HG02642 (cell line): ENCODE results near the gene SNX30.
A peak's percentile ranks its signal among the peaks of the same experiment; 100 is the strongest.

Experiments used
- ATAC-seq: cut with Tn5 transposase; IDR thresholded peaks from one replicate; pipeline ENCODE4 v1.9.1; 2021; ENCODE audit warnings: mild to moderate bottlenecking; ENCODE audit not compliant: unreplicated experiment, poor library complexity

The SNX30 gene

GRCh38 chr9:112852741-112853504 is 102.4 kb downstream of the SNX30 start:
- no peak for ATAC-seq

GRCh38 chr9:112853882-112854585 is 103.5 kb downstream of the SNX30 start:
- no peak for ATAC-seq

GRCh38 chr9:112854657-112855056 is 104.1 kb downstream of the SNX30 start:
- no peak for ATAC-seq

- no peak for ATAC-seq
These were observed 105.6 kb downstream of the SNX30 start for GRCh38 chr9:112856200-112856599.

GRCh38 chr9:112856843-112857242 is 106.3 kb downstream of the SNX30 start:
- ATAC-seq = no peak

GRCh38 chr9:112858005-112858404 is 107.4 kb downstream of the SNX30 start:
- ATAC-seq = no peak

- peak; percentile 62 for ATAC-seq
These were observed 108.1 kb downstream of the SNX30 start for GRCh38 chr9:112858625-112859147.

- ATAC-seq = no peak
These were observed 109.9 kb downstream of the SNX30 start for GRCh38 chr9:112860451-112860850.

GRCh38 chr9:112861155-112861554 is 110.6 kb downstream of the SNX30 start:
- no peak for ATAC-seq

GRCh38 chr9:112861638-112862555 is 111.3 kb downstream of the SNX30 start:
- ATAC-seq = no peak

- ATAC-seq = no peak
These were observed 112.7 kb downstream of the SNX30 start for GRCh38 chr9:112863214-112863613.

GRCh38 chr9:112863746-112864145 is 113.2 kb downstream of the SNX30 start:
- no peak for ATAC-seq

GRCh38 chr9:112864403-112864802 is 113.8 kb downstream of the SNX30 start:
- ATAC-seq = no peak

- no peak for ATAC-seq
These were observed 114.4 kb downstream of the SNX30 start for GRCh38 chr9:112864982-112865381.

- no peak for ATAC-seq
These were observed 116.2 kb downstream of the SNX30 start for GRCh38 chr9:112866662-112867274.

GRCh38 chr9:112867275-112867991 is 116.9 kb downstream of the SNX30 start:
- no peak for ATAC-seq

- no peak for ATAC-seq
These were observed 117.9 kb downstream of the SNX30 start for GRCh38 chr9:112868461-112868860.

GRCh38 chr9:112869041-112869529 is 118.5 kb downstream of the SNX30 start:
- ATAC-seq = no peak

- ATAC-seq = no peak
These were observed 119.4 kb downstream of the SNX30 start for GRCh38 chr9:112869917-112870316.
